OCI-M2 (cell line): ENCODE data around the gene ZIC5.

Experiments
- DNase-seq: peaks from one replicate; lab custom pipeline; 2025; ENCODE audit not compliant: unreplicated experiment; lab: John Stamatoyannopoulos, UW

The ZIC5 gene

GRCh38 chr13:99971576-99972189 lies at the start of gene ZIC5:
Gene ZIC5 (minus strand): TSS chr13:99971767. CDS start chr13:99971603, 164 bp downstream.
- no peak for DNase-seq

- DNase-seq, result no peak
Observed at GRCh38 chr13:100019780-100020356, 48.3 kb upstream of the ZIC5 start.

- no peak for DNase-seq
Observed at GRCh38 chr13:100014621-100015020, 43.1 kb upstream of the ZIC5 start.

- DNase-seq, result no peak
Observed at GRCh38 chr13:99998261-99998660, 26.7 kb upstream of the ZIC5 start.

GRCh38 chr13:99997702-99998214 lies 26.2 kb upstream of the ZIC5 start:
- DNase-seq, result no peak

GRCh38 chr13:99996381-99996973 lies 24.9 kb upstream of the ZIC5 start:
- DNase-seq, result no peak

- DNase-seq, result no peak
Observed at GRCh38 chr13:99995589-99996380, 24.2 kb upstream of the ZIC5 start.

- DNase-seq, result no peak
Observed at GRCh38 chr13:99995104-99995588, 23.6 kb upstream of the ZIC5 start.

- no peak for DNase-seq
Observed at GRCh38 chr13:99994638-99995020, 23.1 kb upstream of the ZIC5 start.

- no peak for DNase-seq
Observed at GRCh38 chr13:99993660-99994637, 22.4 kb upstream of the ZIC5 start.

- no peak for DNase-seq
Observed at GRCh38 chr13:99992949-99993351, 21.4 kb upstream of the ZIC5 start.

- no peak for DNase-seq
Observed at GRCh38 chr13:99991828-99992775, 20.5 kb upstream of the ZIC5 start.

- no peak for DNase-seq
Observed at GRCh38 chr13:99991013-99991827, 19.7 kb upstream of the ZIC5 start.

- DNase-seq, result no peak
Observed at GRCh38 chr13:99990126-99990977, 18.8 kb upstream of the ZIC5 start.

GRCh38 chr13:99989276-99990125 lies 17.9 kb upstream of the ZIC5 start:
- DNase-seq, result no peak

GRCh38 chr13:99988529-99989275 lies 17.1 kb upstream of the ZIC5 start:
- DNase-seq, result no peak
